Esophagus muscularis mucosa (tissue), 4 donors: ENCODE data around the gene DDX31.

Experiments used
- EP300 ChIP-seq: sonication (generic); formaldehyde crosslinking; IDR thresholded peaks from one replicate; pipeline ENCODE4 v1.6.1; 2017; ENCODE audit warnings: antibody characterized with exemption
- POLR2A ChIP-seq: fragments of 450-650 bp; IDR thresholded peaks from one replicate; pipeline ENCODE4 v1.6.1; 2017; ENCODE audit warnings: antibody characterized with exemption, moderate library complexity, mild to moderate bottlenecking, low read depth
- POLR2AphosphoS5 ChIP-seq, 2 donors: sonication (generic); formaldehyde crosslinking; IDR thresholded peaks; one replicate each; pipeline ENCODE4 v1.6.1; 2017; ENCODE audit warnings: antibody characterized with exemption in 2 of 2
- TF ChIP-seq, protein P1 (sequence below), 3 experiments: fragments of 200-600 bp in 2 of 3; fragments of 450-650 bp in 1 of 3; sonication (generic) in 2 of 3; IDR thresholded peaks; one replicate each; pipeline ENCODE4 v1.5.1; 2017 to 2019; ENCODE audit warnings: antibody characterized with exemption in 3 of 3, mild to moderate bottlenecking in 2 of 3, moderate library complexity in 1 of 3

DNA sequence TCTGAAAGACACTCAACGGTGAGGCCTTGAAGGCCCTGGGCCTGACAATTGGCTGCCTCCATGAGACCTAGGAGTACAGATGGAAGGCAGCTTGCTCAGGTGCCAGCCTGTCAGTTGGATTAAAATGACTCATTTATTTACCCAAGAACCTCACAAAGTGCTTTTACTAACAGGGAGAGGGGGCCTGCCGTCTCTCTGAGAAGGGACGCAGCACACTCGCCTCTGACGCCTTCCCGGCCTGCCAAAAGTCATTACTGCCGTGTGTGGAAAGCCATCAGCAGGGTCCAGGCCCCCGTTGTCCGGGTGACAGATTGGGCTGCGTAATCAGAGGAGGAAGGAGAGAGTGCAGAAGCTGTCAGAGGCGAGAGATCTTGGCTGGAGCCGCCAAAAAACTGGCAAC is 32.4 kb downstream of the DDX31 start:
- TF ChIP-seq POLR2A, result no peak
- TF ChIP-seq, protein P1, sequence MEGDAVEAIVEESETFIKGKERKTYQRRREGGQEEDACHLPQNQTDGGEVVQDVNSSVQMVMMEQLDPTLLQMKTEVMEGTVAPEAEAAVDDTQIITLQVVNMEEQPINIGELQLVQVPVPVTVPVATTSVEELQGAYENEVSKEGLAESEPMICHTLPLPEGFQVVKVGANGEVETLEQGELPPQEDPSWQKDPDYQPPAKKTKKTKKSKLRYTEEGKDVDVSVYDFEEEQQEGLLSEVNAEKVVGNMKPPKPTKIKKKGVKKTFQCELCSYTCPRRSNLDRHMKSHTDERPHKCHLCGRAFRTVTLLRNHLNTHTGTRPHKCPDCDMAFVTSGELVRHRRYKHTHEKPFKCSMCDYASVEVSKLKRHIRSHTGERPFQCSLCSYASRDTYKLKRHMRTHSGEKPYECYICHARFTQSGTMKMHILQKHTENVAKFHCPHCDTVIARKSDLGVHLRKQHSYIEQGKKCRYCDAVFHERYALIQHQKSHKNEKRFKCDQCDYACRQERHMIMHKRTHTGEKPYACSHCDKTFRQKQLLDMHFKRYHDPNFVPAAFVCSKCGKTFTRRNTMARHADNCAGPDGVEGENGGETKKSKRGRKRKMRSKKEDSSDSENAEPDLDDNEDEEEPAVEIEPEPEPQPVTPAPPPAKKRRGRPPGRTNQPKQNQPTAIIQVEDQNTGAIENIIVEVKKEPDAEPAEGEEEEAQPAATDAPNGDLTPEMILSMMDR (IDR thresholded peaks at IDR 0.05), result no peak
- TF ChIP-seq POLR2AphosphoS5 (IDR thresholded peaks at IDR 0.05), result no peak
- TF ChIP-seq EP300, result no peak
